Stimulated activated CD4-positive, alpha-beta T cell treated with anti-CD3 and anti-CD28 coated beads, Interleukin-4, amount 100 ng/mL, for 4 hours (primary cell): ENCODE measurements around the gene IFNB1.

Experiments used
- DNase-seq, 2 experiments: peaks; one replicate each; pipeline ENCODE4 v3.0.0-alpha.2; 2020

The IFNB1 gene

GRCh38 chr9:21077781-21078180 is at the start of gene IFNB1:
Gene IFNB1, minus strand, starts transcription at chr9:21077942. Its CDS starts 73 bp downstream, at chr9:21077869.
- no peak for DNase-seq

DNA sequence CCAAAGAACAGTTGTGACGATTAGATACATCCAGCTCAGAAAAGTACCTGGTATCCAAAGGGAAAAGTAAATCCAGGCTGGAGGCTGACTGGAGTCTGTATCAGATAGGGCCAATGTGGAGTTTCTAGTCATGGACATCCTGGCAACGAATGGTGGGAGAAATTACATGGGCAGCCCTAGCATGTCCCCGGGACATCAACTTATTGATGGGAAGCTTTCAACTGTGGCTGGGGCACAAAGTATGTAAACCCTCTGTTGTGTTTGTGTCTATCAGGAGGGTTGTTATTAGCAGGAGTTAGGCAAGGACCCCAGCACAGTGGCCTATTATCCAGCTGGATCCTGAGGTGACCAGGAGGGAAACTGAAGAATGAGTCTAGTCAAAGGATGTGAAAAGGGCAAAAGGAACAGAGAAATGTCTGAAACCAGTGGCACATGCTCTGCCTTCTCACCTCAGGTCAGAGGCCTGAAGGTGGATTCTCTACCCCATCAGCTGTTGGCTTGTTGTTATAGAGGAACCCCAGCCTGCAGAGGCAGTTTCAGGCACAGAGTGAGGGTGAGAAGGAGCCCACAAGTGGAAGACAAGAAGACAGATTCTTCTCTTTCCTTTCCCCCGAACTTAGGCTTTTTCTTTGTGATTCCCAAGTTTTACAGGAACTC is 44.0 kb upstream of the IFNB1 start:
- DNase-seq = no peak

- DNase-seq = no peak
Measured at GRCh38 chr9:21121079-21121478, 43.3 kb upstream of the IFNB1 start.

DNA sequence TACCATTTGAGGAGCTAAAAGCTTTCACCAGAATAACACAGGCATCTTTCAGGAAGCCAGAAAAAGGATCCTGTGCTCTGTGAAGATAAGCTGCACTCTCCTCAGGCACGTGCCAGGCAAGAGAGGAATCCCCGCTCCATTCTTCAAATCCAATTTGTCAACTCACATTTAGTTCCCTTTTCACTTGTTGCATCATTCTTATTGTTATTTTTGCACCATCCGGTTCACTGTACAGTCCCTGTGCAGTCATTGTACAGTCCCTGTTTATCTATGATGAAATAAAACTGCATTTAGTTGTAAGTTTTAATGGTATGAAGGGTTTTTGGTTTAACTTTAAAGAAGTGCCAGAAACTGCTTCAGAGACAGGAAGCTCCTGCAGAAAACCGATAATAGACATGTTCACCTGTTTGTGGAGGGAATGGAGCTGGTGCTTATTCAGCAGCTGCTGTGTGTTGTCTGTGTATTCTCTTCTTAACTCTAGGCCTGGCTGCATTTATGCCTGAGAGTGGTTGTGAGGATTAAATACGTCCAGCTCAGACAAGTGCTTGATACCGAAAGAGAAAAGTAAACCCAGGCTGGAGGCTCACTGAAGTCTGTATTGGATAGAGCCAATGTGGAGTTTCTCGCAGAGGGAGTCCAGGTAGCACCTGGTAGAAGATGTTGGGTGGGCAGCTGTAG is 41.5 kb upstream of the IFNB1 start:
- no peak for DNase-seq

DNA sequence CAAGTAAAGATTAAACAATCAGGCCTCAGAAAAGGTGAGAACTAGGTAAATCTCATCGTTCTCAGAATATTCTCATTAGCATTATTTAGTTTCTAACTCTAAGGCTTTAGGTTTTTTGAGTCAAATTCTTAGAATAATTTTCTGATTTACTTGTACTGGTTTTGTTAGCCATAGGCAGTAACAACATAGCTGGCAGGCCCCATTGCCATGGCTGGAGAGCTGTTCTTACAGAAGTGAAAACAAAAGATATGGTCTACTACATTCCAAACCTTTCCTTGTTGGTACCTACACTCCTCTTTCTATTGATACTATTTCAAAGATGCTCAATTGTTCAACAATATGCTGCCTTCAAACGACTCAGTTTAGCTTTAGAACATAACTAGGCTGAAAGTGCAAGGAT is 36.6 kb upstream of the IFNB1 start:
- DNase-seq = no peak

- no peak for DNase-seq
Measured at GRCh38 chr9:21110708-21111576, 33.2 kb upstream of the IFNB1 start.

- DNase-seq = no peak
Measured at GRCh38 chr9:21104787-21105186, 27.0 kb upstream of the IFNB1 start.

- no peak for DNase-seq
Measured at GRCh38 chr9:21102305-21102704, 24.6 kb upstream of the IFNB1 start.

- no peak for DNase-seq
Measured at GRCh38 chr9:21097817-21098216, 20.1 kb upstream of the IFNB1 start.

DNA sequence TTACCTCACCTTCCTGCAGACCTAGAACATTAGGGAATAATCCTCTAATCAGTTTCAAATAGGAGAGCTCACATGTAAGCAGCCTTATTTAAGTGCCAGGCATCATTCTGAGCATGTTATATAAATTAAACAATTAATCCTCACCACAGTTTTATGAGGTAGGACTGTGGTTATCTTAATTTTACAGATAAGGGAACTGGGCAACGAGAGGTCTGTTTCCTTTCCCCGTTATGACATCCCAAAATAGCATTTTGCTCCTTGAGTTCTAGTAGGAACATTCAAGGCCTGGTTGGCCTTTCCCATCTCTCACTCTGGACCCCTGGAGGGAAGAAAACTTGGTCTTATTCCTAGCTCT is 19.1 kb upstream of the IFNB1 start:
- DNase-seq = no peak

DNA sequence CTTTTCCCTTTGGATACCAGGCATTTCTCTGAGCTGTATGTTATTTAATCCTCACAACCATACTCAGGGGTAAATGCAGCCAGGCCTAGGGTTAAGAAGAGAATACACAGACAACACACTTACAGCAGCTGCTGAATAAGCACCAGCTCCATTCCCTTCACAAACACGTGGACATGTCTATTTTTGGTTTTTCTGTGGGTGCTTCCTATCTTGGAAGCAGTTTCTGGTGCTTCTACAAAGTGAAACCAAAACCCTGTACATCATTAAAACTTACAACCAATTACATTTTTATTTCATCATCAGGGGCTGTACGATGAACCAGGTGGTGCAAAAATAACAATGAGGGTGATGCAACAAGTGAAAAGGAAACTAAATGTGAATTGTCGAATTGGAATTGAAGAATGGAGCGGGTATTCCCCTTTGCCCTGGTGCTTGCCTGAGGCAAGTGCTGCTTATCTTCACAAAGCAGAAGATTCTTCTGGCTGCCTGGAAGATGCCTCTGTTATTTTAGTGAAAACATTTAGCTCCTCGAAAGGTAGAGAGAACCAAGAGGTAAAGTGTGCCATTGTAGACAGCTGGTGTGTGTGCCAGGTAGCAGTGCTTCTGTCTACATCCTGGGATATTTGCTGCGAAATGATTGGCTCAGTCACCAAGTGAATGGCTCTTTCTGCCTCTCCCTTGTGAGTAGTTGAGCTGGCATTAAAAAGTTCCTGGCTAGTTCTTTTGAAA is 18.6 kb upstream of the IFNB1 start:
- peak; percentile 7 to 42 for DNase-seq

DNA sequence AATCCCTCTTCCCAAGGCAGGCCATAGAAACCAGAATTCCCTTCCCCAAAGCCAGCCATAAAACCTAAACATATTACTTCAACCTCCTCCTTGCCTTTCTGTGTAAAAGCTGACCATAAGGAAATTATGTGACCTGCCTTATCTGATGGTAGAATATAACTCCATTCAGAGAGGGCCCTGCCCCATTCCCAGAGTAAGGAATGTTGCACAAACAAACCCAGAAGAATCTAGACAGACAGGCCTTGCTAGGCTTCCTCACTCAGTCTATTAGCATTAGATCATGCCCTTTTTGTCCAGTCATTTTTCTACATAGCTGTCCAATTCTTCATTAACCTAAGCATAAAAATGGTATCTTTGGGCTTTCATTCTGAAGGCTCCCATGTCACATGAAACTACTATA is 17.8 kb upstream of the IFNB1 start:
- no peak for DNase-seq

- DNase-seq = no peak
Measured at GRCh38 chr9:21086538-21086937, 8.8 kb upstream of the IFNB1 start.

GRCh38 chr9:21085005-21085404 is 7.3 kb upstream of the IFNB1 start:
- no peak for DNase-seq

- no peak for DNase-seq
Measured at GRCh38 chr9:21084242-21084850, 6.6 kb upstream of the IFNB1 start.

GRCh38 chr9:21082671-21083070 is 4.9 kb upstream of the IFNB1 start:
- no peak for DNase-seq

DNA sequence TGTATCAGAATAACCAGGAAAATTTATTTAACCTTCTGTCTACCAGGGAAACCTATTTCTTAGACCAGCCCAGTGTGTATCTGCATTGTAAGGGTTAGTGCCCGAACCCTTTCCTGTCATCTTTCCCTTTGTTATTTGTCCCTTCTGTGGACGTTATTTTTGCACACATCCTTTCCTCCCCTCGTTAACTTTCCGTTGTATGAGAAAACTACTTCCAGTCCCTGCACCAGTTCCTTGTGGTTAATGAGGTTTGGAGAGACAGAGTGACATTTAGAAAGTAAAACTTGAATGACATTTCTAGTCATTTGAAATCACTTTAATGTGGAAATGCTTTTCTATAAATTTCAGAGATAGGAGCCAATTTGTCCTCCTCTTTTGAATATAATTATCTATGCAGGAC is 4.3 kb upstream of the IFNB1 start:
- DNase-seq = no peak

GRCh38 chr9:21081451-21081850 is 3.7 kb upstream of the IFNB1 start:
- DNase-seq = no peak

GRCh38 chr9:21080793-21081192 is 3.1 kb upstream of the IFNB1 start:
- DNase-seq = no peak

DNA sequence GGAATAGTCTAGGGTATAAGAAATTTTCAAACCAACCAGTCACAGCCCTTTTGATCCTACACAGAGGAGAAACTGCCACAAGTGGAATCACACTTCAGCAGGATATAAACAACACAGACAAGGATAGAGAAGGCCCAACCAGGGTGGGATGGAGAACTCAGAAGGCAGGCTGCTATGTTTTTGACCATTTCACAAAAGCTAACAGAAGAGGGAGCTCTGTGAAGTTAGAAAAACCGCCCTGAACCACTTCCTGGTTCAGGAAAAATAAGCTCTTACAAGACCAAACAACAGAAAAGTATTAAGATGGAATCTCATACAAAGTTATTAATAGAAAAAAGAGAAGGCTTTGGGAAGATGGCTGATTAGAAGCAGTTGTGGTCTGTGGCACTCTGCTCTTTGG is 960 bp upstream of the IFNB1 start:
- no peak for DNase-seq

- DNase-seq = no peak
Measured at GRCh38 chr9:21075484-21075883, 2.3 kb downstream of the IFNB1 start.

GRCh38 chr9:21070906-21071305 is 6.8 kb downstream of the IFNB1 start:
- DNase-seq = no peak

GRCh38 chr9:21070171-21070571 is 7.6 kb downstream of the IFNB1 start:
- DNase-seq = no peak
